HUES6 (cell line): Measurements from ENCODE around the gene PCK2.

ENCODE experiments used
- H3K27ac ChIP-seq: 2 replicates; pipeline ENCODE4 v1.7.0; 2013; ENCODE audit warnings: low read depth, mild to moderate bottlenecking, low read length, inconsistent platforms
- H3K27me3 ChIP-seq: 2 replicates; pipeline ENCODE4 v1.6.1; 2013; ENCODE audit warnings: low read length; ENCODE audit not compliant: control insufficient read depth, insufficient read depth
- H3K36me3 ChIP-seq: 2 replicates; pipeline ENCODE4 v1.6.1; 2013; ENCODE audit warnings: low read length; ENCODE audit not compliant: control insufficient read depth, insufficient read depth
- H3K4me1 ChIP-seq: 2 replicates; pipeline ENCODE4 v1.6.1; 2013; ENCODE audit warnings: low read length; ENCODE audit not compliant: control insufficient read depth, insufficient read depth
- H3K4me3 ChIP-seq: 2 replicates; pipeline ENCODE4 v1.5.1; 2013; ENCODE audit warnings: low read depth, low read length
- H3K9ac ChIP-seq: one replicate; pipeline ENCODE4 v1.6.1; 2013; ENCODE audit warnings: mild to moderate bottlenecking, low read length
- H3K9me3 ChIP-seq: 2 replicates; pipeline ENCODE4 v1.6.1; 2013; ENCODE audit warnings: low read depth, low read length; ENCODE audit not compliant: control insufficient read depth, insufficient read depth

Gene PCK2

DNA sequence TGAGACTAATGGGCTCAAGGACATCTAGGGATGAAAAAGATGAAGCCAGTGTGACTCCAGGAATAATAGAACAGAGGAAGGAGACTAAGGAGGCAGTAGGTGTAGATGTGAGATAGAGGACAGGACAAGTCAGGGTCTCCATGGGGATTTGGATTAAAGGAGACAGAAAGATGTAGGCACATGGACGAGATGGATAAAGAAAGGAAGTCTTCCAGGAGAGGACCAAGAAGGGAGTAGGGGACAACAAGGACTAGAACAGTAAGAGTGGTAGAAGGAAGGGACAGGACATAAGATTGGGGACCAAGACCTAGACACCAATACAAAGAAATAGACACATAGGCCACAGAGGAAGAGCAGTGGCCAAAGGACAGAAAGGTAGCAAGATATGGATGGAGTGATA lies 7.1 kb upstream of the PCK2 start:
- Histone ChIP-seq H3K9ac (no peak overlapping the region), H3K4me3 (no peak overlapping the region), H3K4me1 (peaks cover 4% of the 10 kb centered on the region; the same call in 1 of the 2 replicates), H3K9me3 (no peaks in the 10 kb centered on the region), H3K27me3 (peaks cover 28% of the 10 kb centered on the region), H3K27ac (no peak overlapping the region), H3K36me3 (no peaks in the 10 kb centered on the region)

DNA sequence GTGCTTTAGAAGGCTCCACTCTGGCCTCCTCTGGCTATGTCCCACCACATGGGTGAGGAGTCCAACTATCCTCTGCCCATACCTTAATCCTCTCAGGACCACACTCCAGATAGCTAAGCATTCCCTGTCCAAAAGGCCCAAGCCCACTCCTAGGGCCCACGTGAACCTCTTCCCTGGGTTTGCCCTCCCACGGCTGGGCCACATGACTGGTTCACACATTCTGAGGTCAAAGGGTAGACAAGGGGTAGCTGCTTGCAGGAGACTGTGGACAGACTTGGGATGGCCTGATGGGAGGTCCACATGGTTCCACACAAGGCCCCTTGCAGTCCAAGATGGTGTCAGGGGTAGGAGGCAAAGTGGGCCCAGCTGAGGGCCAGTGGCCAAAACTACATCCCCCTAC lies 6.0 kb upstream of the PCK2 start:
- Histone ChIP-seq H3K27me3 (peaks cover 17% of the 10 kb centered on the region), H3K4me1 (peaks cover 1% of the 10 kb centered on the region; the same call in 1 of the 2 replicates), H3K36me3 (no peaks in the 10 kb centered on the region), H3K4me3 (no peak overlapping the region), H3K9ac (no peak overlapping the region), H3K9me3 (no peaks in the 10 kb centered on the region), H3K27ac (no peak overlapping the region)

DNA sequence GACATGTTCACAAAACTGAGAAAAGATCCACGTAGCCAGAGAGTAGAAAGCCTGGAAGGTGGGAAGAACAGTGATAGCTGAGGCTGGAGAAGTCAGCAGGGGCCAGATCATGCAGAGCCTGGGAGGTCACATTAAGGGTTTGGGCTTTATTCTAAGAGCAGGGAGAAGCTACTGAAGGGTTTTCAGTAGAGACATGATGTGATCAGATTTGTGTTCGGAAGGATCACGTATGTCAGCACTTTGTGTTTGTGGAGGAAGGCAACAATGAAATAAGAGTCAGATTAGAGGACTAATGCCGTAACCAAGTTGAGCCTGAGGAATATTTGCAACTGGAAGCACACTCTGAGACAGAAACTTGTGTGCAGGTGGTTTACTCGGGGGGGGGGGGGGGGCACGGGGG lies 4.2 kb upstream of the PCK2 start:
- Histone ChIP-seq H3K9me3 (no peaks in the 10 kb centered on the region), H3K4me3 (no peak overlapping the region), H3K4me1 (peaks cover 10% of the 10 kb centered on the region), H3K27me3 (no peaks in the 10 kb centered on the region; the same call in 1 of the 2 replicates), H3K9ac (no peak overlapping the region), H3K27ac (no peak overlapping the region), H3K36me3 (no peaks in the 10 kb centered on the region)

- Histone ChIP-seq H3K36me3 (peaks cover 8% of the 10 kb centered on the region), H3K4me1 (peaks cover 19% of the 10 kb centered on the region), H3K27ac (no peak overlapping the region), H3K9me3 (no peaks in the 10 kb centered on the region), H3K9ac (no peak overlapping the region), H3K27me3 (no peaks in the 10 kb centered on the region; the same call in 1 of the 2 replicates), H3K4me3 (no peak overlapping the region)
Observed at GRCh38 chr14:24092110-24092504, 2.0 kb upstream of the PCK2 start.

DNA sequence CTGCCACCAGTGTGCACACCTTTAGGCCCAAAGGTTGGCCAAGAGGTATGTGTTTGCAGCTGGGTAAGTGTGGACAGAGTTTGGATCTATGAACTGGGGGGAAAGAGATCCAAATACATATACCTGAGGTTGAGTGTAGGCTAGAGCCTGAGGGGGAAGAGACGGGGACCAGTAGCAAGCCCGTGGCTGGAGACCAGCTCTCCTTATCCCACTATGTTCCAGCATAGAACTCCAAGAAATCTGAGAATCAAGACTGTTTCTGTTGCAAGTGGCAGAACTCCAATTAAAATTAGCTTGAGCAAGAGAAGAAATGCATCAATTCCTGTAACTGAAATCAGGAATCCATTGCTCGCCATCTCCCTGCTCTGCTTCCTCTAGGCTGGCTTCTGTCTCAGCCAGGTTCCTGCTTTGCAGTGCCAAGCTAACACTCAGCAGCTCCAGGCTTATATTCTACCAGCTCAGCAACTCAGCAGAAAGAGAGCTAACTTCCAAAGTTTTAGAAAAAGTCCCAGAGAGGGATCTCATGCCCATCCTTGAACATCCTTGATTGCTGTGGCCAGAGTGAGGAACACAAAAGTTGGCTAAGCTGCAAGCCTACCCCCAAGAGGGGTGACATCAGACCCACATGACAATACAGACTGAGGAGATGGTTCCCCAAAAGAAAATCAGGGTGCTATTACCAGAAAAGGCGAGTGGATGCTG lies 1.5 kb upstream of the PCK2 start:
- peaks cover 19% of the 10 kb centered on the region for H3K4me1 ChIP-seq
- H3K9me3 ChIP-seq = no peaks in the 10 kb centered on the region
- H3K27ac ChIP-seq = peak overlapping the region; percentile 46; the same call in 1 of the 2 replicates
- H3K4me3 ChIP-seq = no peak overlapping the region
- H3K27me3 ChIP-seq = no peaks in the 10 kb centered on the region
- H3K36me3 ChIP-seq = peaks cover 9% of the 10 kb centered on the region
- no peak overlapping the region for H3K9ac ChIP-seq

- Histone ChIP-seq H3K27me3 (no peaks in the 10 kb centered on the region), H3K27ac (peak overlapping the region; percentile 46), H3K4me1 (peaks cover 19% of the 10 kb centered on the region), H3K36me3 (peaks cover 16% of the 10 kb centered on the region), H3K4me3 (peak overlapping the region; percentile 36), H3K9me3 (no peaks in the 10 kb centered on the region), H3K9ac (peak overlapping the region; percentile 71)
Observed at GRCh38 chr14:24093207-24093900, 757 bp upstream of the PCK2 start.

GRCh38 chr14:24094841-24095270 lies 745 bp downstream of the PCK2 start:
- Histone ChIP-seq H3K36me3 (peaks cover 31% of the 10 kb centered on the region), H3K27me3 (no peaks in the 10 kb centered on the region), H3K4me3 (peak overlapping the region; percentile 96), H3K27ac (peak overlapping the region; percentile 98), H3K9me3 (no peaks in the 10 kb centered on the region), H3K4me1 (peaks cover 19% of the 10 kb centered on the region), H3K9ac (peak overlapping the region; percentile 98)

DNA sequence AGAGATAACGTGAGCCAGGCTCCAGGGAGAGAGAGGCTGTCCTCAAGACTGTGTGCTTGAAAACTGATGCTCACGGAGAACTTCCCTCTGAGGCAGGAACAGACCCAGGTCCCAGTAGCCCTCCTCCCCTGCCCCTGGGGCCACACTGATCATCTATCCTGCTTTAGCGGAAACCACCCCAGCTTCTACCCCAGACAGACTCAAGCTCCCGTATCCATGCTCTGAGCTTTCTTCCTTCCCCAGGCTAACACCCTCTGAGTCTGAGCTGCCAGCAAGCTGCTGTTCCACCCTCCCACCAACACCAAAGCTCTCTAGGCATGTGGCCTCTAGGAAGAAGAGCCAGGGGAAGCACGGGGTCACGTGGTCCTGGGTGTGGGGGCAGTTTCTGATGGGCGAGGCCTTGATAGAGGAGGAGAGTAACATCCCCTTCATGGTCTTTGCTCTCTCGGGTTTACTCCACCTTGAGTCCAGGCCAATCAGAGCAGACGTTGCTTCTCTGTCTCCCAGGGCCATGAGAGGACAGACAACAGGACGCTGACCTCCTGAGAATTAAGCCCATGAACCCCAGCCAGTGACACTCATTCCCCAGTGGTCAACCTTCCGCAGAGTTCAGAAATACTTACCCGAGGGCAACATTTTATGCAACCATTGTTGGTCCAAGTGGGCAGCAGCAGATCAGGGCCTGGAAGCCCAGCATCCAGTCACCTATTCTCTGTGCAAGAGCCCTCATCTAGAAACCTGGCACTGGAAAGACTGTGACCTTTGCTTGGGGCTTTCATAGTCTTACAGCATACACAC lies 1.4 kb downstream of the PCK2 start:
- Histone ChIP-seq H3K4me1 (peaks cover 19% of the 10 kb centered on the region), H3K4me3 (peak overlapping the region; percentile 96), H3K9ac (peak overlapping the region; percentile 98), H3K27me3 (no peaks in the 10 kb centered on the region), H3K9me3 (no peaks in the 10 kb centered on the region), H3K27ac (peak overlapping the region; percentile 98), H3K36me3 (peaks cover 37% of the 10 kb centered on the region)

DNA sequence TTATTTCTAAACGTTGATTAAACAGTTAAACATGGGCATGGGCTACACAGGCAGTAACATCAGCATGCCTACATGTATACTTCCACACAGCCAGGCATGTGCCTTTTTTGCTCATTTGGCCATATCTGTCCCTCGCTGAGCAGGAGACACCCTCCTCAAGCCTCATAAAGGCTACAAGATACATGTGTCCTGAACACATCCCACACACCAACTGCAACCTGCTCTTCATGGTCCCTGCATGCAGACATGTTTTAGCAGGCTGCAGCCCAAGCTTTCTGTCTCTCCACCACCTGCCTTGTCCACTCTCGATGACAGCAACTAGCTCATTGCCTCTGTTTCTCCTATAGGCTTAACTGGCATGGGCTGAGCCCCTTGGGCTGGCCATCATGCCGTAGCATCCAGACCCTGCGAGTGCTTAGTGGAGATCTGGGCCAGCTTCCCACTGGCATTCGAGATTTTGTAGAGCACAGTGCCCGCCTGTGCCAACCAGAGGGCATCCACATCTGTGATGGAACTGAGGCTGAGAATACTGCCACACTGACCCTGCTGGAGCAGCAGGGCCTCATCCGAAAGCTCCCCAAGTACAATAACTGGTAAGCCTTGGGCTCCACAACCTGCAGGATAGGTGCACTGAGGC lies 2.6 kb downstream of the PCK2 start:
- H3K9me3 ChIP-seq = no peaks in the 10 kb centered on the region

GRCh38 chr14:24098229-24098926 lies 4.3 kb downstream of the PCK2 start:
- H3K36me3 ChIP-seq = peaks cover 63% of the 10 kb centered on the region
- H3K27ac ChIP-seq = no peak overlapping the region
- peaks cover 15% of the 10 kb centered on the region for H3K4me1 ChIP-seq
- H3K4me3 ChIP-seq = no peak overlapping the region
- peaks cover under 1% of the 10 kb centered on the region for H3K9me3 ChIP-seq
- no peaks in the 10 kb centered on the region for H3K27me3 ChIP-seq
- H3K9ac ChIP-seq = no peak overlapping the region

More for the DNA sequence above, 2.6 kb downstream of the PCK2 start:
- Histone ChIP-seq H3K27ac (no peak overlapping the region), H3K4me3 (no peak overlapping the region), H3K9ac (no peak overlapping the region), H3K4me1 (peaks cover 19% of the 10 kb centered on the region), H3K36me3 (peaks cover 49% of the 10 kb centered on the region), H3K27me3 (no peaks in the 10 kb centered on the region)
